ES-I3 (cell line): Measurements from ENCODE around the gene DYSF.

ENCODE experiments used
- H3K36me3 ChIP-seq: 2 replicates; pipeline ENCODE4 v1.6.1; 2013; ENCODE audit warnings: mild to moderate bottlenecking, low read length, control low read depth, moderate library complexity; ENCODE audit not compliant: insufficient read depth
- H3K4me1 ChIP-seq: 2 replicates; pipeline ENCODE4 v1.6.1; 2013; ENCODE audit warnings: mild to moderate bottlenecking, control low read depth, low read length; ENCODE audit not compliant: insufficient read depth
- H3K9ac ChIP-seq: 2 replicates; pipeline ENCODE4 v1.6.1; 2013; ENCODE audit warnings: low read depth, mild to moderate bottlenecking, low read length, moderate library complexity
- H3K9me3 ChIP-seq: 2 replicates; pipeline ENCODE4 v1.6.1; 2013; ENCODE audit warnings: mild to moderate bottlenecking, low read length, moderate library complexity; ENCODE audit not compliant: control insufficient read depth, insufficient read depth

DYSF gene

DNA sequence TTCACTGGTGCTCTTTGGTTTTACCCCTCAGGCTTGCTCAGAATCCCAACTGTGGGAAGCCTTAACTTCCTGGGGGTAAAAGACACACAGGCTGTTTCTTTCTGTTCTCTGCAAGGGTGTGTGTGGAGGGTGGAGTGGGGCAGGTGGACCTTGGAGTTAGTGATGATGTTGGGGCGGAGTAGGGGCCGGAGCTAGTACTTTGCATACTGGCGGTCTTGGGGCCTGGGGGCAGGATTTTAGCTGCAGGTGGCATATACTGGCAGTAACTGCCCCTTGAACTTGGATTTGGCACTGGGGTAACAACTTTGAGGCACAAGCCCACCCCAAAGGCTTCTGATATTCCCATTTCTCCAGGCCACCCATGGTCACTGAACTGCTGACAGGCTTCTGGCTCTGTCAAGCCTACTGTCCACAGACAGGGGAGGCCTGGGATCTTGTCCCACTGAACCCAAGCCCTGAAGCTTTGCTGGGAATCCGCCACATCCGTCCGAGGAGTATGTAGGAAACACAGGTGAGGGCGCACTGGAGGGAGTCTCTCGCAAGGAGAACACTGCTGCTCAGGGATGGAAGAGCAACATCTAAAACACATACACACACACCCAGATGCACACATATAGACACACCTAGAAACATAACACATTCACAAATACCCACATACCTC lies 258.9 kb downstream of the DYSF start:
- no peaks in the 10 kb centered on the region for H3K9me3 ChIP-seq
- no peak overlapping the region for H3K9ac ChIP-seq
- H3K4me1 ChIP-seq: no peaks in the 10 kb centered on the region
- H3K36me3 ChIP-seq: no peaks in the 10 kb centered on the region

DNA sequence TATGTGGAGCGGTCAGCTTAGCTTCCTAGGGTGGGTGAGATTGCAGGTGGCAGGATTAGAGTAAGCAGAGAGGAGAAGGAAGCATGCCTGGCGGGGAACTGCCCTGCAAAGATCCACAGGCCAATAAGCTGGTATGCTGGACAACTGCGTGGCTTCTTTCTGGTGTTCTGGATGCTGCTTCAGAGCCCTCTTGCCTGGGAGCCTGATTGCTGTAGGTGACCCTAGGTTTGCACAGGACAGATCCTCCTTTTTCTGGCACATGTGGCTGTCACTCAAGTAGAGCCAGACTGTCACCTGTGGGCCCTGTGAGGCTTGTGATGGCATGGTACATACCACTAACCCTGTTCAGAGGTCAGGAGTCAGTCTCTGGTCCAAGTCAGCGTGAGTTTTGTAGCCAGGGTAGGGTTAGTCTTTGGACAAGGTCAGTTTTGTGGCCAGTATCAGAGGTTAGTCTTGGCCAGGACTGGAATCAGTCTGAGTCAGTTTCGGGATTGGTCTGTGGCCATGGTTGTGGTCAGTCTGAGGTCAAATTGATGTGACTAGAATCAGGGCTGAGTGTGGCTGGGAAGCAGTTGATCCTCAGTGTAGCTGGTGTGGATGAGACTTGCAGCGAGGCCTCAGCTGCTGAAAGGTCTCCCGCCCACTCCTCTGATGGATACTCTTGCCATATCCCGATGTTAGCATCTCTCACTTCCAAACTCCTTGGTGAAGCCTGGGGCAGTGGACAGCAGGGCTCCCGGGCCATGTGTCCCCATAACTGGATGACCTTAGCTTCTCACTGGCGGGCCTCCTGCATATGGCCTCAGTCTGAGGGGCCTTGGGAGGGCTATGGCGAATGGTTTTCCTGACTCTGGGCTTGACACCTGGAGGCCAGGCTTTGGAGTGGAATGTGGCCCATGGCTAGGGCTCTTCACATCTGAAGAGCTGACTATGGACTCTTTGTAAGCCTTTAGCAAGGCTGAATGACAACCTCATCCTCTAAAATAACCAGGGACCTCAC lies 260.5 kb downstream of the DYSF start:
- no peak overlapping the region for H3K9ac ChIP-seq
- H3K36me3 ChIP-seq: no peaks in the 10 kb centered on the region
- no peaks in the 10 kb centered on the region for H3K9me3 ChIP-seq
- H3K4me1 ChIP-seq: no peaks in the 10 kb centered on the region

- no peaks in the 10 kb centered on the region for H3K9me3 ChIP-seq
- no peak overlapping the region for H3K9ac ChIP-seq
- no peaks in the 10 kb centered on the region for H3K36me3 ChIP-seq
- H3K4me1 ChIP-seq: no peaks in the 10 kb centered on the region
Observed at GRCh38 chr2:71714601-71715240, 261.4 kb downstream of the DYSF start.

DNA sequence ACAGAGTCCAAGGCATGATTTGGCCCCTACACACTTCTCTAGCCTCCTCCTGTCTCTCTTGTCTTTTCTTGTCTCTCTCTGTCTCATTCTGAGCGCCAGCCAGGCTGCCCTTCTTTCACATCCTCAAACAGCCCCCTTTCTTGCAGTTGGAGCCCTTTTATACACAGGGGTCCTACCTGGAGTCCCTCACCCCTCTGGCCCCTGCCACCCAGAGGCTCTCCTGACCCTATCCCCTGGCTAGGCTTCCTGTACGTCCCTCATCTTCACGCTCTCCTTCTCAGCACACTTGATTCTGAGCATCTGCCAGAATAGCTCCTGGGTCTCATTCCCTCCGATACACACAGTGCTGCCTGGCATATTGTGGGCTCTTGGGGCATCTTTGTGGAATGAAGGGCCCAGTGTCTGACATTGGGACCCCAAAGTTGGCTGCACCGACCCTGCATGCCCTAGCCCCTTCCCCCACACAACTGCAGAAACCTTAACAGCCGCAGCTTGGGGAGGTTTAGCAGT lies 261.9 kb downstream of the DYSF start:
- Histone ChIP-seq H3K36me3 (no peaks in the 10 kb centered on the region), H3K9ac (no peak overlapping the region), H3K9me3 (no peaks in the 10 kb centered on the region), H3K4me1 (no peaks in the 10 kb centered on the region)

GRCh38 chr2:71715951-71716696 lies 262.8 kb downstream of the DYSF start:
- Histone ChIP-seq H3K36me3 (no peaks in the 10 kb centered on the region), H3K9me3 (no peaks in the 10 kb centered on the region), H3K9ac (no peak overlapping the region), H3K4me1 (no peaks in the 10 kb centered on the region)

DNA sequence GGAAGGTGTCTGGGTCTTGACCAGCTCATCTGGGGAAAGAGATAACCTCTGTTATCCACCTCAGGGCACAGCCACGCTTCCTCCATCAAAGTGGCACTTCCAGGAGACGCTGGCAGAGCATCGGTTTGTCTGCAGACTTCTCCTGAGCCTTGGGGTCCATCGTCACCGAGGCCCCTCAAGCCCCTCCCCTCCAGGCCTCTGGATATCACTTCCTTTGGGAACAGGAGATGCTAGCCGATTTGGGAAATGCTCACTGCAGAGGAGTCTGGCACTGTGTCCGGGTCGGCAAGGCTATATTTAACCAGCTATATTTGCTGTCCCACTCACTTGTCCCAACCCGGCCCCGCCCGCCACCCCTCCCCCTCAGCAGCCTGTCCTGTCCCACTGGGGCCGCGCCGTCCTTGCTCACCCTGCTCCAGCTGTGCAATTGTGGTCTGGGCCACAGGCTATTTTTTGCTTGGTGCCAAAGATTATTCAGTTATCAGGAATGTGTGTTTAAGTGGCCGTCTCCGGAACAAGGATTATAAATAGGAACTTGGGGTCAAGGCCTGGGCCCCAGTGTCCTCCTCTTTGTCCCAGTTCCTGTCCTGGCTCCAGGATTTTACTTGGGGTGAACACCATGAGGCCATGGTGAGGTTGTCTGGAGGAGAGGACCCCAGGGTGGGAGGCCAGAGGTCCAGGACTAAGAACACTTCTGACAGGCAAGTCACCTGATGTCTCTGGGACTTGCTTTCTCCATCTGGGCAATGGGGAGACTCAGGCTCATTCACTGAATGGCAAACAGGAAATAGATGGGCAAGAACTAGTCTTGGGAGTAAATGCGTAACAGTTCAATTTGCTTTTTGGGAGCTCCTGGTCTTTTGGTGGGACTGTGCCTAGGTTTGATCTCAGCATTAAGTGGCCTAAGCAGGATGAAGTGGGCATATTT lies 263.6 kb downstream of the DYSF start:
- no peaks in the 10 kb centered on the region for H3K9me3 ChIP-seq
- no peaks in the 10 kb centered on the region for H3K4me1 ChIP-seq
- H3K36me3 ChIP-seq: no peaks in the 10 kb centered on the region
- no peak overlapping the region for H3K9ac ChIP-seq

DNA sequence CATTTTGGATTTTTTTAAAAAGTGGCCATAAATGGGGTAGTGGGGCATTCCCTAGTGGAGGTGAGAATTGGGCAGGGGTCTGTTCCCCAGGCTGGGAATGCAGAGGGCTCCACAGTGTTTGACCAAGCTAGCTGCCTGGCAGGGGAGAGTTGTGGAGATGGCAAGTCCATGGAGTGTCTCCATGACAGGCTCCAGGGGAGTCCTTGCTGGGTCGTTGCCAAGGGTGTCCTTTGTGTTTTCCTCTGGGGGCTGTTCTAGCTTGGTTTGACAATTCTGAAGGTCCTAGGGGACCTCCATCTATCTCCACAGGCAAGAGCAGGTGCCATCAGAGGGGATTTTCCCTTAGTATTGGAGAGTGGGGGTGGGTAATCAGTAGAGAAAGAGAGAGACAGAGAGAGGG lies 265.3 kb downstream of the DYSF start:
- H3K4me1 ChIP-seq: no peaks in the 10 kb centered on the region
- no peaks in the 10 kb centered on the region for H3K36me3 ChIP-seq
- H3K9me3 ChIP-seq: no peaks in the 10 kb centered on the region
- H3K9ac ChIP-seq: no peak overlapping the region

GRCh38 chr2:71719520-71720282 lies 266.3 kb downstream of the DYSF start:
- H3K9ac ChIP-seq: no peak overlapping the region
- no peaks in the 10 kb centered on the region; the same call in 1 of the 2 replicates for H3K9me3 ChIP-seq
- no peaks in the 10 kb centered on the region for H3K36me3 ChIP-seq
- H3K4me1 ChIP-seq: no peaks in the 10 kb centered on the region

DNA sequence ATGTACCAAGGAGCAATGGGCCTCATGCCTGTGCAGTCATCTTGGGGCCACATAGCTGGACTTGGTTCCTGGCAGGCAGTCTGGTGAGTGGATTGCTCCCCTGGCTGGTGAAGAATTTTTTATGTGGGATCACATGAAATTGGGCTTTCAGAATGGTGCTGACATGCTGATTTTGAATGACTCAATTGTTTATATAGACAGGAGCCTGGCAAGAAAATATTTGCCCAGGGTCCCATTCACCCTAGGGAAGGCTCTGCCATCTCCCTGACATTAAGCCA lies 266.9 kb downstream of the DYSF start:
- Histone ChIP-seq H3K4me1 (no peaks in the 10 kb centered on the region), H3K9ac (no peak overlapping the region), H3K9me3 (peaks cover 3% of the 10 kb centered on the region; the same call in 1 of the 2 replicates), H3K36me3 (no peaks in the 10 kb centered on the region)

DNA sequence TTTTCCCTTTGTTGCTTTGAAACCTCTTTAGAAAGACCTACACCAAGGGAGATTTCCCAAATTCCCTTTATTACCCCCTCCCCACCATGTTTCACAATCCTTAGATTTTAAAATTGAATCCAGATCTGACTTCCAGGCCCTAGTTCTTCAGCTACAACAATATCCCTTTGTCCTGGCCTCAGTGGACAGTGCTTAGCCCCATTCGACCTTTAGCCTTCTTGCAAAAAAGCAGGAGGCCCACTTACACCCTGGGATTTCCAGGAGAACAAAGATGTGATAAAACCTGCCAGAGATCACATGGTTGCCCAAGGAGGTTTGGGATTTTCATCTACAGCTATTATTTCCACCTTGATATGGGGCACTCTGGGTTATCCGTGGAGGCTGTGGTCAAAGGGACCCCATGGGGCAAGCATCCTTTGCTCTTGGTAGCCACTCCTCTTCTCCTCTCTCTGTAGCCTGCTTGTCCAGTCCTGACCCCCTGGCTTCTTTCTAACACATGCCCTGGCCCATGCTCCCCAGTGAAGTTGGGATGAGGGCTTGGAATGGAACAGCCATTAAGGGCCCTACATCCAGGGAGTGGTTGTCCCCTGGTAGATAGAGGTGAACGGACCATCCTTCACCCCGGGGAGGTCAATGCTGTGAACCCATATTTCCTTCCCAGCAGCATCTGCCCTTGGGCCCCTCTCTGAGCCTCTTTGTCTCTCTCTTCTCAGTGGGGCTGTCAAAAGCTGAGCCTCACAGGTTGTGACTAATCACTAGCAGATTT lies 267.4 kb downstream of the DYSF start:
- H3K4me1 ChIP-seq: no peaks in the 10 kb centered on the region
- no peaks in the 10 kb centered on the region for H3K36me3 ChIP-seq
- peaks cover 6% of the 10 kb centered on the region; the same call in 1 of the 2 replicates for H3K9me3 ChIP-seq
- no peak overlapping the region for H3K9ac ChIP-seq

GRCh38 chr2:71721362-71721665 lies 268.0 kb downstream of the DYSF start:
- no peak overlapping the region for H3K9ac ChIP-seq
- peaks cover 6% of the 10 kb centered on the region; the same call in 1 of the 2 replicates for H3K9me3 ChIP-seq
- H3K4me1 ChIP-seq: no peaks in the 10 kb centered on the region
- H3K36me3 ChIP-seq: no peaks in the 10 kb centered on the region

GRCh38 chr2:71721669-71722068 lies 268.3 kb downstream of the DYSF start:
- Histone ChIP-seq H3K4me1 (no peaks in the 10 kb centered on the region), H3K36me3 (no peaks in the 10 kb centered on the region), H3K9ac (no peak overlapping the region), H3K9me3 (peaks cover 6% of the 10 kb centered on the region; the same call in 1 of the 2 replicates)
